Measurements from ENCODE around the gene SIK3. TPM values are rescaled to one million over a fixed set of nuclear protein-coding genes. Genes with fewer than 3 reads are reported as not detected.

The SIK3 gene
- total and polyA plus RNA-seq, 2 donors (not counting 3 experiments of a cell fraction or from before 2014, with no cell fraction given): 10.3 to 21.3 TPM

GRCh38 chr11:116984589-116984988 lies 113.6 kb downstream of the SIK3 start:
- no peak overlapping the region for H3K27ac ChIP-seq (ENCODE audit: insufficient read depth, low read depth, low read length)
- H3K9me3 ChIP-seq (replicated peaks; ENCODE audit: control insufficient read depth, insufficient read depth, low read length): no peaks in the 10 kb centered on the region
- BruUV-seq (replicated peaks): no TSS peak
- H3K4me1 ChIP-seq (ENCODE audit: control insufficient read depth, extremely low read depth, insufficient read depth, low read length): no peaks in the 10 kb centered on the region
- no peaks in the 10 kb centered on the region for H4K20me1 ChIP-seq (replicated peaks; ENCODE audit: control insufficient read depth, extremely low read depth, insufficient read depth, low read length)
- no peak overlapping the region for H2AFZ ChIP-seq (ENCODE audit: low read depth, low read length)
- intact Hi-C loops (cut with micrococcal nuclease) (no loop called here), dilution Hi-C loops (cut with MboI; ENCODE audit: extremely low pct_ligation_motif_present, low sequenced_read_pairs) (no loop called here)
- no peaks in the 10 kb centered on the region for H3K9me1 ChIP-seq (replicated peaks; ENCODE audit: control insufficient read depth, extremely low read depth, insufficient read depth, low read length)
- H3K79me2 ChIP-seq (ENCODE audit: control insufficient read depth, insufficient read depth, low read length): no peaks in the 10 kb centered on the region
- H3K27me3 ChIP-seq (ENCODE audit: control insufficient read depth in 2 of 2, insufficient read depth in 2 of 2, low read length in 2 of 2): no peaks in the 10 kb centered on the region
- POLR2A ChIA-PET: no interaction called here
- DNase-seq (ENCODE audit: low read depth, low spot score) (no peak), FAIRE-seq (no peak)
- no peak overlapping the region for H3K4me2 ChIP-seq (ENCODE audit: insufficient read depth, low read length)
- no peak overlapping the region for H3K4me3 ChIP-seq (replicated peaks in 1 of 3; ENCODE audit: insufficient read depth in 1 of 3, low read depth in 1 of 3, low read length in 3 of 3)
- TF ChIP-seq EZH2 (IDR thresholded peaks at IDR 0.05; ENCODE audit: borderline replicate concordance, low read depth, low read length, severe bottlenecking) (no peak), POLR2A (IDR thresholded peaks at IDR 0.05; ENCODE audit: low read depth, low read length) (no peak), GATA2 (IDR thresholded peaks at IDR 0.05; ENCODE audit: insufficient read depth, insufficient read length, low read depth, low read length) (no peak), MYC (IDR thresholded peaks at IDR 0.05; ENCODE audit: low read depth, low read length) (no peak), POLR2AphosphoS5 (IDR thresholded peaks at IDR 0.05; ENCODE audit: insufficient read depth, low read depth, low read length) (no peak)
- TF ChIP-seq, protein P1, sequence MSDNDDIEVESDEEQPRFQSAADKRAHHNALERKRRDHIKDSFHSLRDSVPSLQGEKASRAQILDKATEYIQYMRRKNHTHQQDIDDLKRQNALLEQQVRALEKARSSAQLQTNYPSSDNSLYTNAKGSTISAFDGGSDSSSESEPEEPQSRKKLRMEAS (IDR thresholded peaks at IDR 0.05; ENCODE audit: insufficient read depth, insufficient read length): no peak
- CTCF ChIA-PET: interaction anchor here (1.3 kb wide), 1 partner anchor 26 kb away, joined by 3 read pairs; no protein-coding TSS in a partner anchor
- H3K9ac ChIP-seq (replicated peaks; ENCODE audit: extremely low read depth, insufficient read depth, low read length): no peak overlapping the region
- H3K36me3 ChIP-seq (ENCODE audit: control insufficient read depth in 2 of 2, extremely low read depth in 1 of 2, insufficient read depth in 2 of 2, low read length in 2 of 2): no peaks in the 10 kb centered on the region

DNA sequence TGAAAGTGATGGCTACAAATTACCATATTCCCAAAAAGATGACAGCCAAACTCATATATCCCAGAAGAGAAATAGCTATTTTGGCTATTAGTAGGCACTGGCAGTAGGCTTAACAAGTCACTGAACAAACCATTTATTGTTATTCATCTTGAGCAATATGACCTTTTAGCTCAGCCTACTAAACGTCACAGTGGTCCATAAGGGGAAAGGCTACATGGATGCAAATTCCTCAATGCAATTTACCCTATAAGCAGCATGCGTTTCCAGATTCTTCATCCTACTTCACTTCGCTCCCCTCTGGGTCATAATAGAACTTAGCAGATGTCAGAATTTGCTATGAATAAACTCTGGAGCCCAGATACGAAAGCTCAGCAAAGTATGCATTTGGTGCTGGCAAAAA lies 114.0 kb downstream of the SIK3 start:
- Histone ChIP-seq H3K4me3 (replicated peaks in 1 of 3; ENCODE audit: insufficient read depth in 1 of 3, low read depth in 1 of 3, low read length in 3 of 3) (no peak overlapping the region), H3K27ac (ENCODE audit: insufficient read depth, low read depth, low read length) (no peak overlapping the region), H3K36me3 (ENCODE audit: control insufficient read depth in 2 of 2, extremely low read depth in 1 of 2, insufficient read depth in 2 of 2, low read length in 2 of 2) (no peaks in the 10 kb centered on the region), H3K4me2 (ENCODE audit: insufficient read depth, low read length) (no peak overlapping the region), H2AFZ (ENCODE audit: low read depth, low read length) (no peak overlapping the region), H3K9ac (replicated peaks; ENCODE audit: extremely low read depth, insufficient read depth, low read length) (no peak overlapping the region), H3K27me3 (ENCODE audit: control insufficient read depth in 2 of 2, insufficient read depth in 2 of 2, low read length in 2 of 2) (no peaks in the 10 kb centered on the region), H3K9me1 (replicated peaks; ENCODE audit: control insufficient read depth, extremely low read depth, insufficient read depth, low read length) (no peaks in the 10 kb centered on the region), H3K4me1 (ENCODE audit: control insufficient read depth, extremely low read depth, insufficient read depth, low read length) (no peaks in the 10 kb centered on the region), H4K20me1 (replicated peaks; ENCODE audit: control insufficient read depth, extremely low read depth, insufficient read depth, low read length) (no peaks in the 10 kb centered on the region), H3K9me3 (replicated peaks; ENCODE audit: control insufficient read depth, insufficient read depth, low read length) (no peaks in the 10 kb centered on the region), H3K79me2 (ENCODE audit: control insufficient read depth, insufficient read depth, low read length) (no peaks in the 10 kb centered on the region)
- ChIA-PET CTCF (interaction anchor here (1.3 kb wide), 1 partner anchor 27 kb away, joined by 3 read pairs; no protein-coding TSS in a partner anchor), POLR2A (no interaction called here)
- DNase-seq (ENCODE audit: low read depth, low spot score) (no peak), FAIRE-seq (no peak)
- BruUV-seq (replicated peaks): no TSS peak
- dilution Hi-C loops (cut with MboI; ENCODE audit: extremely low pct_ligation_motif_present, low sequenced_read_pairs): no loop called here
- TF ChIP-seq MYC (IDR thresholded peaks at IDR 0.05; ENCODE audit: low read depth, low read length): no peak
- TF ChIP-seq, protein P1 (IDR thresholded peaks at IDR 0.05; ENCODE audit: insufficient read depth, insufficient read length): no peak
- TF ChIP-seq EZH2 (IDR thresholded peaks at IDR 0.05; ENCODE audit: borderline replicate concordance, low read depth, low read length, severe bottlenecking): no peak
- no peak for TF ChIP-seq JUN (IDR thresholded peaks at IDR 0.05; ENCODE audit: borderline replicate concordance, insufficient read depth, insufficient read length, low read depth)
- TF ChIP-seq POLR2A (IDR thresholded peaks at IDR 0.05; ENCODE audit: low read depth, low read length): no peak
- TF ChIP-seq GATA2 (IDR thresholded peaks at IDR 0.05; ENCODE audit: insufficient read depth, insufficient read length, low read depth, low read length): no peak
- TF ChIP-seq, protein P2, sequence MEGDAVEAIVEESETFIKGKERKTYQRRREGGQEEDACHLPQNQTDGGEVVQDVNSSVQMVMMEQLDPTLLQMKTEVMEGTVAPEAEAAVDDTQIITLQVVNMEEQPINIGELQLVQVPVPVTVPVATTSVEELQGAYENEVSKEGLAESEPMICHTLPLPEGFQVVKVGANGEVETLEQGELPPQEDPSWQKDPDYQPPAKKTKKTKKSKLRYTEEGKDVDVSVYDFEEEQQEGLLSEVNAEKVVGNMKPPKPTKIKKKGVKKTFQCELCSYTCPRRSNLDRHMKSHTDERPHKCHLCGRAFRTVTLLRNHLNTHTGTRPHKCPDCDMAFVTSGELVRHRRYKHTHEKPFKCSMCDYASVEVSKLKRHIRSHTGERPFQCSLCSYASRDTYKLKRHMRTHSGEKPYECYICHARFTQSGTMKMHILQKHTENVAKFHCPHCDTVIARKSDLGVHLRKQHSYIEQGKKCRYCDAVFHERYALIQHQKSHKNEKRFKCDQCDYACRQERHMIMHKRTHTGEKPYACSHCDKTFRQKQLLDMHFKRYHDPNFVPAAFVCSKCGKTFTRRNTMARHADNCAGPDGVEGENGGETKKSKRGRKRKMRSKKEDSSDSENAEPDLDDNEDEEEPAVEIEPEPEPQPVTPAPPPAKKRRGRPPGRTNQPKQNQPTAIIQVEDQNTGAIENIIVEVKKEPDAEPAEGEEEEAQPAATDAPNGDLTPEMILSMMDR (IDR thresholded peaks at IDR 0.05; ENCODE audit: extremely low read depth in 1 of 2, insufficient read depth in 1 of 2, low read depth in 1 of 2, low read length in 2 of 2): no peak
- TF ChIP-seq FOS (IDR thresholded peaks at IDR 0.05; ENCODE audit: borderline replicate concordance, insufficient read depth, low read length): no peak
- TF ChIP-seq POLR2AphosphoS5 (IDR thresholded peaks at IDR 0.05; ENCODE audit: insufficient read depth, low read depth, low read length): no peak
- intact Hi-C loops (cut with micrococcal nuclease): no loop called here

All from endothelial cell of umbilical vein (primary cell).